NCI-H2107 treated with DMSO at 0.1 percent for 48 hours (cell line): ENCODE results near the gene TP53I13.
A peak's percentile ranks its signal among the peaks of the same experiment; 100 is the strongest.

ENCODE experiments used
- DNase-seq: peaks from one replicate; lab custom pipeline; 2025; ENCODE audit not compliant: unreplicated experiment; lab: John Stamatoyannopoulos, UW

TP53I13 gene

DNA sequence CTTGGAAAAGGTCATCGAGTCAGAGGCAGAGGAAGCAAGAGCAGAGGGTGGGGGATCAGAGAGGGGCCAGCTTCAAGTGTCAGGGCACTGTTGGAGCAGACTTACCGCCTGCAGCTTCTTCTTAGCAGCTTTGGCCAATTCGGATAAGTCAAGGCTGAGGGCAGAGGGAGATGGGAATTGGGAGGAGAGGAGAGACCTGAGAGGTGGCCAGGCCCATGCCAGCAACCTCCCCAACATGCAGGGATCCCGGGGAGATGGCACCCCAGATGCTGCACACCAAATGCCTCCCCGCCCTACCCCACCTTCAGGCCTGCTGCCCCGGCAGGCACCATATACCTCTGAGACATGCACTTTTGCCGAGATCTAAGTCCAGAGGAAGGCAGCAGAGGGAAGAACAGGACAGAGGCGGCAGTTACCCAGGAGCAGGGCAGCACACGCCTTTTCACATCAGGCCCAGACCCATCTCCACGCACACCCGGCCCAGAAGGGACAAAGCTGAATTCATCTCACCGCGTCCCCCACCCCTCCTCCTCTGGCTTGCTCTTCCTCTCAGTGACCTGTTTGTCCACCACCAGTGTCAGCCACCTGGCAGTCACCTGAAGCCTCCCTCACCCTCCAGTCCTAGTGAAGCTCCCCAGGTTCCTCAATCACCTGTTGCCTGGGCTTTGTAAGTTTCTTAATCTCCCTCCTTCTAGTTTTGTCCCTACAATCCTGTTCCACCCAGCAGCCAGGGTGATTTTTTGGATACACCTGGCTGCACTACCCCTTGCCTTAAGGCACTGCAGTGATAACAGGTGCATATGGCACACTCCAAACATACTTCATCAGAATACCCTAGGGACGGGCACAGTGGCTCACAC is 10.4 kb downstream of the TP53I13 start:
- DNase-seq = no peak

DNA sequence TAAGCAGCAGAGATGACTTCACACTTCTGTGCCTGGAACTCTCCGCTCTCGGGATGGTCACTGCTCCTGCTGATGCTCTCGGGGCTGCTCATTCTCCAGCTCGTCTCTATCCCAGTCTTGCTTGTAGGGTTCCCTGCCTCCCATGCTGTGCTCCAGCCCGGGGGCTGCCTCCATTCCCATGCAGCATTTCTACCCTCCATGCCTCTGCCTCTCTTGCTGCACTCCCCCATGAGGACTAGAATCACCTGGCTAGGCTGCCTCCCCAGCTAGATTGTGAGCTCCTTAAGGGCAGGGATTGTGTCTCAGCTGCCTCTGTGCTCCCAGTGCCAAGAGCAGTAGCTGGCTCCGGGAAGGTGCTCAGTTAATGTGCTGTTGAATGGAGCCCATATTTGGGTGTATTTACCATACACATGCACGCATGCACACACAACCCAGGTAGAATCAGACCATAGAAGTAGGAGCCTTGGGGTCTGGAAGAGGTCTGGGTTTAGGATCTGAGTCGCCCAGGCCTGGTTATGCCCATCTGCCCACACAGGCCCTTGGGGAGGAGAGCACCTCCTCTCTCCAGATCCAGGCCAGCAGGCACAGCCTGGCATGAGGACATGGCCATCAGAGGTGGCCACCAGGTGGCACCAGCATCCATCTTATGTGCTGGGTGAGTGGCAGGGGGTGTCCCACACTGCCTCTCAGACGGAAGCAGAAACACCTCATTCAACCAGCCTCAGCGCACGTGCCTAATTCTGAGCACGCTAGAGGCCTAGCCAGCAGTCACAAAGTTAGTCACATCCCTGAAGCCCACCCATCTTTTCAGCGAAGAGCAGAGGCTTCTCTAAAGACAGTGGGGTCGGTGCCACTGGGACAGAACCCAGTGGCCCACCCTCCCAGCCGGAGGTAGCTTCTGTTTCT is 11.6 kb downstream of the TP53I13 start:
- DNase-seq = peak; percentile 47

DNA sequence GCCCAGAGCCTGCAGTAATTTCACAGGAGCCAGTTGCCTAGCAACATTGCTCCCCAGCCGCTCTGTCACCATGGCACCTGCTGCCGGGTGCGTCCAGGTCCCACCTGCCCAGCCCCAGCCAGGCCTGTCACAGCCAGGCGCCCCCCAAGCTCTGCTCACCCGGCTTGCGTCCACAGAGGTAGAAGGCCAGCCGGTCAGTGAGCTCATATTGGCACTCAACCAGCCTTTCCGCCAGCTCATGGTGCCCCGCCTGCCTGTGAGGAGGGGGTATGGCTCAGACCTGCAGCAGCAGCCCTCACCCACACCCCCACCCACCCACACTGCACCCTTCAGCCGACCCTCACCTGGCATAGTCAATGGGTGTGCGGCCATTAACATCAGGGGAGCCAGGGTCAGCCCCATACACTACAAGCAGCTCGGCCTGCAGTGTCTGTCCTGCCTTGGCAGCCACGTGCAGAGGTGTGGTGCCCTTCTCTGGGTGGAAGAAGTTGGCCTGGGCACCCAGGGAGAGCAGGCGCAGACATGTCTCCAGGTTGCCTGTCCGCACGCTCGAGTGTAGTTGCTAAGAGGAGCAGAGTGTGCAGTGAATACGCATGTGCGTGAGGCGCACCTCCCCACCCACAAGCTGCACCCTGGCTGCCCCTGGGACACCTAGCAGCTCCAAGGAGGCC is 13.2 kb downstream of the TP53I13 start:
- DNase-seq = no peak

DNA sequence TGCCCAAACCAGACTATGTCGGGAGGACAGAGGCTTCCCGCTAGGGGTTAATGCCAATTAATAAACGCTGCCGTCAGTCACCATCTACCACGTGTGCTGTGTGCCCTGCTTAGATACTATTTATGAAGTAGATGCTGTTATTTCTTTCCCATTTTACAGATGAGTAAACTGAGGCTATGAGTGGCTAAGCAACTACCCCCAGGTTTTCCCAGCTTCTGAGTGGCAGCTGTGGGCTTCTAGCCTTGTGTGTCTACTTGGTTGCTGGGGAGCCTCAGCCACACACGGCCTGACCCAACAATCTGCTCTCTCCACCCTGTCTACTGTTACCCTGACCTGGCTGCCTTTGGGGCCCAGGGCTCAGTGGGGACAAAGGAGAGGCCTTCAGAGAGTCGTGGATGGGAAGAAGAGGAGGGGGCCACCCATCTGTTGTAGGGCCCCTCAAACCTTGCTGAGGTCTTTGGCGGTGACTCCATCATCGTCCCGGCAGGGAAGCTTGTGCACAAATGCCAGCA is 13.8 kb downstream of the TP53I13 start:
- DNase-seq = no peak

DNA sequence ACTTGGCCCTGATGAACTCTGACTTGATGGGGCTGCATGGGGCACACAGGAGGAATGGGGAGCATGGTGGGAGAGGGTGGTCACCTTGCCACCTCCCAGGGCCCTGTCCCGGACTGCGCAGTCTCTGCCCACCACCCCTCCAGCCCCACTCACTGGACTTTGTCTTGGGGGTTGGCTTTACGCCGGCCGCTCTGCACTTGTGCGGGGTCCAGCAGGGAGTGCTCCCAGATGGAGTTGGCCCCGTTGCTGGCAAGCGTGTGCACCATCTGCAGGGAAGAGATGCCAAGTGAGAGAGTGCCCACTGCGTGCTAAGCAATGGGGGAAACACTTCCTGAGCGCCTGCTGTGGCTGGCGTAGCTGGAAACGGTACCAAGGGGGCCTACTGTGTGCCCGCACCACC is 14.3 kb downstream of the TP53I13 start:
- DNase-seq = no peak

DNA sequence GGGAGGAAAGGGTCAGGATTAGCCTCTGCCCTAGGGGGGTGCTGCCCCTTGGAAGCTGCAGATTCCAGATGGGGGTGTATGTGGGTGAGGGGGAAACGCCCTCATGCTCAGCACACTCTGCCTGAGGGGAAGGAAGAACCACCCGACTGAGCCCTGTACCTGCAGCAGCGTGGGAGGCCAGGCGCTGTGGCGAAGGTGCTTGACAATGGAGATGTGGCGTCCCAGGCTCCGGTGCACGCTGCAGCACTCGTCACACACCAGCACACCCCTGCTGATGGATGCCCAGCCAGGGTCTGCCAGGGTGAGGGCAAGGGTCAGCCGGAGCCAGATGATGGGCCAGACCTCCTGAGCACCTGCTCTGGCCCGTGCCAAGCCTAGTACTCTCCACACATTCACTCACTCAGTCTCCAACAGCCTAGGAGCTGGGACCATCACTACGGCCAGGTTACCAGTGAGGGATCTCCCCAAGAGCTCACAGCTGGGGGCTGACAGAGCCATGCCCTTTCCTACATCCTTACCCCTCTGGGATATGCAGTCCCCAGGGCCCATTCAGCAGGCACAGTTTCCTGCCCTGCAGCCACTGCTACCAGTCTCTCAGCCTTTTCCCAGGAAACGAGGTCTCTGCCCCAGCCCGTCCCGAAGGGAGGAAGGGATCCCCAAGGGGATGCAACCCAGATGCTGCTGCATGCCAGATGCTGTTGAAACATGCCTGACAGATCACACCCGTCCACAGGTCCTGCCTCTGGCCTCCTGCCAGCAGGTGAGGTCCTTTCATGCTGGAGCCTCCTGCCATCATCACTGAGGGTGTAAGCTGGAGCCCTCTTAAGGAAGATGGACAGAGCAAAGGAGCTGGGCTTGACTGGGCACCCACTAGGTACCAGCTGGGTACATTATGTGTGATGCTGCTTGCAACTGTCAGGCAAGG is 15.1 kb downstream of the TP53I13 start:
- no peak for DNase-seq

DNA sequence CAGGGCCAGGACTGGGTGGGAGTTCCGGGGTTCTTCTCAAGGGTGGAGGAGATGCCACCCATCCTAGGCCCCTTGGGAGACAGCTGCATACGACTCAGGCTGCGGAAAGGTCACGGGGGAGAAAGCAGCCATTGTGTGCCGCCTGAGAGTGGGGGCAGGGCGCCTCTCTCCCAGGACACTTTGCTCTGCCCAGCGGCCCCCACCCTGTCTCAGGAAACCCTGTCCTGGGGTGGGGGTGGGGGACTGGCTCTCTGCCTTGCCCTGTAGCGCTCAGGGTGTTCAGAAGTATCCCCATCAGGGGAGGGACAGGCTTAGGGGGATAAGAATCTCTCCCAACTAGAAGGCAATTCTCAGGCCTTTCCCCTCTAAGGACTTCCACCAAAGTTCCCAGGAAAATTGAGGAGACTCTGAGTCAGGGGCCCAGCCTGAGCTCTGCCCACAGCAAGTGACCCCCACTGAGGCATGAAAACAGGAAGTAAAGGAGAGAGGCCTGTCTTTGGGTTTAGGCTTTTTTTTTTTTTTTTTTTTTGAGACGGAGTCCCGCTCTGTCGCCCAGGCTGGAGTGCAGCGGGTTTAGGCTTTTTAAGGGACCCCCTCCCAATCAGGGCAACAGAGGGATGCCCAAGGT is 16.1 kb downstream of the TP53I13 start:
- DNase-seq = no peak

DNA sequence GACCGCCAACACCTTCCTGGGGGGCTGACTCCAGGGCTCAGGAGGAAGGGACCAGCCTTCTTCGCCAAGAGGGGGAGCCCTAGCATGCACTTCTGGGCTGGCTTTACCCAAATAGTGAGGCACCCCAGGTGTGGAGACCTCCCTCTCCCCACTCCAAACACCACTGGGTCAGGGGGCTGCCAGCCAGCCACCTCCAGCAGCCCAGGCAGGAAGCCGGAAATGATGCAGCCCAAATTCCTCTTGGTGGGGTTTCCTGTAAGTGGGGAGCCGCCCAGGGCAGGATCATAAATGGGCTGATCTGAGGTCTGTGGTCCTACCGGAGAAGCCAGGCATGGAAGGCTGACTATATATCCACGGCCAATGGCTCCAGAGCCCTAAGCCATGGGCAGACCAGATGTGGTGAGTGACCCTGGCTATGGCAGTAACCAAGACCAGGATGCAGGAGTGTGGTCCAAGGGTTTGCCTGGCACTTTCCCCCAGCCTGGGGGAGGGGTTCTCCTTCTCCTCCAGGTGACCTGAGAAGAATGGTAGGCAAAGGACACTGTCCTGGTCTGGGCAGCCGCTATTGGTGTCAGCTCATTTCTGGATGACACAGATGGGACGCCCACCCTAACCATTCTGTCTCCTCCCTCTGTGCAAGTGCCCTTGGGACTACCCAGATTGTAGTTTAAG is 16.7 kb downstream of the TP53I13 start:
- DNase-seq = no peak

DNA sequence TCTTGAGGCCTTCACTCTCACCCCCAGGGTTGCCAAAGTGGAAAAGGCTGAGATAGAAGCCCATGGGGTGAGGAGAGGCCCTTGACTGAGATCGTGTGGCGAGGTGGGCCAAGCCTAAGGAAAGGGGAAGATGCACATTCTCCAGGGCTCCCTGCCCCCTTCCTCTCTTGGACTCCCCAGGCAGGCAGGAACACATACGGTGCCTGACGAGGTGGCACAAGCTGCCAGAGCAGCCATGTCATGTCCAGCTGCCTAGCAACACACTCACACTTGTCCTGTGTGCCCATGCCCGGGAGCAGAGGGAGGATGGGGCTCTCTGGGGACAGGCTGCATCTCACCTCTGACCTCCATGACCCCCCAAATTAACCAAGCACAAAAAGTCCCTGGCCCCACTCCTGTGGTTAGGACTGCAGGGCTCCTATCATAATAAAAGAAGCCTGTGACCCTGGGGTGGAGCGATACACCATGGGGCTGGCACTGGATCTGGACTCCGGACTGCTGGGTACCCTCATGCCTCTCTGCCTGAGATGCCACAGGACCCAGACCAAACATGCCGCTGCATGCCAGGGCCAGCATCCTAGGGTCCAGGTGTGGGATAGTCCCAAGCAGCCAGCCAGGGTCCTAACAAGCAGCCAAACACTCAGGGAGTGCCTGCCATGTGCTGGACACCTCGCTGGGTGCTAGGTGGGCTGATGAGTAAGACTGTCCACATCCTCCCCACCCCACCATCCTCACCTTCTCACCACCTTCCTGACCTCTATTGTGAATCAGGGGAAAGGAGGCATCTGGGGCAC is 18.4 kb downstream of the TP53I13 start:
- no peak for DNase-seq

DNA sequence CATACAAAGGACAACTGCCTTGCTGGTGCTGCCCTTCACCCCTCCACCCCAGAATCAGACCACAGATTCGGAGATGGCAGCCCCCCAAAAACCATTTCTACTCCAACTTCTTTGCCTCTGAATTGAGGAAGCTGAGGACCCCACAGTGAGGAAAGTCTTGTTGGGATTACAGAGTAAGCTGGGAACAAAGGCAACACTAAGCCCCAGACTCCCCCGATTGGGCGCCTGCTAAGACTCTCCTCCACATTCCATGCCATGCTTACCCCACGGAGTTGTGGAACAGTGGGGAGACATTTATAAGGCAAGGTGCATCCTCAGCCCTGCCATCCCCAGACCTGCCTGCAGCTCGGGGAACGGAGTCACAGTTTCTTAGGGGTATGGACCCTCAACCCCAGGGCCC is 19.1 kb downstream of the TP53I13 start:
- DNase-seq = no peak

DNA sequence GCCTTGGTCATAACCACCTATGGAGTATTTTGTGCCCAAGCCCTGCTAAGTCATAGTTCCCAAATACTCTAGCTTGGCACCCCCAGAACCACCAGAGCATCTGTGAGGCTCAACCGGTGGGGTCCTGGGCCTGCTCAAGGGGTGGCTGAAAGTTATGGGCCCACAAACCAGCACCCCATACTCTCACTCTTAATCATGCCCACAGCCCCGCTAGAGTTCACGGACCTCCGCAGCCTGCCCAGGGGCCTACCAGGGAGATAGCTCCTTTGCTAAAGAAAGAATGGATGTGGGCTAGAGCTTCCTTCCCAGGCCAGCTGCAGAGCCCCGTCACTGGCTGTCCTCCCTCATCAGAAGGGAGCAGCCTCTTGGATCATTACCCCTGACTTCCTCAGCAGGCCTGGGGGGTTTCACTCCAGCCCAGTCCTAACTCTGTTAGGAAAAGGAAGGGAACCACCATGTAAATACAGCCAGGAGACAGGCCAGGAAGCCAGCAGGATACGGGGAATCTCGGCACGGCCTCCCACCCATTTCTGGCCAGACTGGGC is 19.6 kb downstream of the TP53I13 start:
- DNase-seq = no peak

DNA sequence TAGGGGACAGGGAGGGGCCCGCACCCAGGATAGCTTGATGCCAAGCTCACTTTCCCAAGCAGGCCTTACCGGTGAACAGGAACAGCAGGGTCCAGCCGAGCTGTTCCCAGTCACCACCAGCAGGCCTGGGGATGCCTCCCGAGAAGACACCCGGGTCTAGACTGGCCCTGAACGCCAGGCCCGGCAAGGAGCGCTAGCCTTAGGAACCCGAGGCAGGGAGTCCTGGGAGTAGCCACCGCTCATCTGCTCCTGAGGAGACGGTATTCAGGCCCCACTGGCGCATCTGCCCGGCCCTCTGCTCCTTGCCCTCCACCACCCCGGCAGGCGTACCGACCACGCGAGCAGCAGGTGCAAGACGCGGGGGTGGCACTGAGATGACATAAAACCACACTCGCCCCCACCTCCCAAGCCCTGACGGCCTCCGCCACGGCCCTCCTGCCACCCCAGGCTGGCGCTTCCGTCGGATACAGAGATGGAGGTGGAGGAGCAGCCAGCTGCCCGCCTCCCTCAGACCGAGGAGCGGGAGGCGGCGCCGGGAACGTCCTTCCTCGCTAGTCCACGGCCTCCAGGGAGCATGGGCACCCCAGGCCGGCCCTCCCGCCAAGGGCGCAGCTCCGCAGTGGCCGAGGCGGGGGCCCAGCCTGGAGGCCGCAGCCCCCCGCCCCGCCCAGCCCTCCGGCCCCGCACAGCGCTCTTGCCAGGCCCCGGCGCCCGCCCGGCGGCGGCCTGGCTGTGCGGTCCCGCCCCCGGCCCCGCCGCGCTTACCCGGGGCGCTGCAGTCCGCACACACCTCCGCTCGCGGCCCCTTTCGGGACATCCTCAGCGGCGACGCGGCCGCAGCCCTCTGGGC is 20.3 kb downstream of the TP53I13 start:
- DNase-seq = no peak

DNA sequence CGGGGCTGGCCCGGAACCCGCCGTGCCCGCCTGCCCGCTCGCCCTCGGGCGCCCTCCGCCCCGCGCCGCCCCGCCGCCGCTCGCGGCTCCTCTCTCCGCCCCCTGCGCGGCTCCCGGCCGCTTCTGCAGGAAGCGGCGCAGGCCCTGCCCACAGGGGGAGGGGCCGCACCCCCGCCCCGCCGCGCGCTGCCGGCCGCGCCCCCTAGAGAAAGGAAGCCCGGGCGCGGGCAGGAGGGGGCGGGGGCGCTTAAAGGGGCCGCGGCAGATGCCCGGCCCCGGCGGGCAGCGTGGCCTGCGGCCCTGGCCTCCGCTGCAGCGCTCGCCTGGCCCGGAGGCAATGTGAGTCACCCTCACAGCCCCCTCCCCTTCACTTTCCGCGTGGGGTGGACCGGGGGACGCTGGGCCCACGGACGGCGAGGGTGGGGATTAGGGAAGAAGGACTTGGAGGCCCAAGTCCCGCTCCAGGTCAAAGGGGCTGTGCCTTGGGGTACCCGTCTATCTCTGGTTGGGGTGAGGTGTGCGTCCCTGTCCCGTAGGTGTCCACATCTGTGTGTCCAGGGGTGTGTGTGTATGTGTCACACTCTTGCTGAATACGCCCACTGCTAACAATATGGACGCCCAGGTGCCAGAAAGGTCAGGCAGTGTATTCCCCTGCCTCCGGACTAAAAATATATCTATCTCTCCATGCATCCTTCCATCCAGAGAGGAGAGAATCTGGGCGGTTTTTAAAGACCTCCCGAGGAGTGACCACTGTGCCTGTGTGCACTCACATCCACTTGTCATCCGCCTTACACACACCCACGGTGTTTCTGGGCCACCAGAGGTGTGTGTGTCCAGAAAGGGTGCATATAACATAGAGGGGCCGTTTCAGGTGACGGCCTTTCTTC is 21.3 kb downstream of the TP53I13 start, which contains the start of gene GIT1:
Gene GIT1 (minus strand): TSS at position 125 of the 887 bp plus-strand sequence. CDS start 270 bp downstream, outside the sequence.
- DNase-seq = peak; percentile 50

DNA sequence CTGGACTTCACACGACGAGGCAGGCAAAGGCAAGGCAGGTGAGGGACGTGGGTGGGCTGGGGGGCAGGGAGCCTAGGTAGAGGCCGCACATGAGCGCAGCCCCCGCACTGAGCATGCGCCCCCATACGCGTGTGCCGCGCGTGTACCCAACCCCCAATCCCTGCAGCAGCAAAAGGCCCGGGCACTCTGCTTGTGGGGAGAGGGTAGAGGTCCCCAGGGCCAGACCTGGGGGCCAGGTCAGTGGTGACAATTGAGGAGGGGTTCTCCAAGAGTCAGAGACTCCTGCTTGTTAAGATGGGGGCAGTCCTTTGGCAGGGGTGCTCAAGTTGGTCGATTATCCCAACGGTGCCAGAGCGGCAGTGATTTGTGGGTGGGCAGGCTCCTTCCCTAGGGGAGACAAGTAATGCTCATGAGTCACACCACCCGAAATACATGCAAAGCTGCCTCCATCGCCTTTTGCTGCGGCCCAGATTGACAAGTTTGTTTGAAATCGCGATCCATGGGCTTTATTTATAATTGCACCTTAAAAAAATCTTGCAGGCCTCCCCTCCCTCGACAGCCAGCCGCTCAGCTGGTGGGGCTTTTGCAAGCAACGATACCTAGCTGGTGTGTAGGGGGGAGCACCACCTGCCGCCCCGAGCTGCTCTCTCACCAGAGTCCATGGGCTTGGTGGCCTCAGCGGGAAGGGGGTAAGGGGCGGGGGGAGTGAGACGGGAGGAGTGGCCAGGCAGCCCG is 22.1 kb downstream of the TP53I13 start:
- peak; percentile 46 for DNase-seq

DNA sequence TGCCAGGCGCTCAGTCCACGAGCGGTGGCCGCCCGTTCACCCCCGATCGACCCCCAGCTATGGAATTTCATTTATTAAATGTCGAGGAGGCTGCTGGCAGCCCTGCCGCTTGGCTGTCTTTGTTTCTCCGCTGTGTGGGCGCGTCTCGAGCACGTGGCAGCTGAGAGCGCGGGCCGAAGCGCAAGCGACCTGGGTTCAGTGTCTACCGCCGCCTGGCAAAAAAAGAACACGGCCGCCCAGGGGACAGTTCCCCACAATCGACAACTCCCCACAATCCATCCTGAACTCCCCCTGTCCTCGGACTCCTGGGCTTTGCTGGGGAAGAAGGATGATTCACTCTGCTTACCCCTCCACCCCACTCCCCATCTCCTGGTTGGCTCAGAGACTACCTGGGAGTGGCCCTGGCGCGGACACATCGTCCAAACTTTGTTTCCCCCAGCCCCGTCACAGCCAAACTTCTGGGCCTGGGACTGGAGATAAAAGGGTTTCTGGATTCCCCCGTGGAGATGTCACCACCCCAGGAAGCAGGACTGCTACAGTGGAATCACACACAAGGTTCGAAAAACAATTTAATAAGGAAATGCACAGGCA is 22.7 kb downstream of the TP53I13 start:
- no peak for DNase-seq
